ENCODE measurements around the gene SPRED1. TPM values are rescaled to one million over a fixed set of nuclear protein-coding genes. Genes with fewer than 3 reads are reported as not detected.
"Not testable (repeated sequence)": the region's sequence is repeated elsewhere in the genome, so short reads cannot be mapped to it uniquely, and the experiment has no call there.

Gene SPRED1
- total and polyA plus RNA-seq, 8 donors = 2.2 to 112 (median 11.1) TPM

GRCh38 chr15:38226608-38227266, 25.9 kb upstream of the SPRED1 start:
- 52 to 62% (median 57%) methylated on average over 4 of the region's 4 CpGs for WGBS, 5 donors
- DNase-seq = peak; percentile 52 to 83
- Histone ChIP-seq H3K4me1 (peaks cover 0 to 8% (median 6%) of the 10 kb centered on the region in 4 donors), H3K27ac (no peak overlapping the region), H3K36me3 (no peaks in the 10 kb centered on the region), H3K9me3 (no peaks in the 10 kb centered on the region), H3K27me3 (no peaks in the 10 kb centered on the region), H3K4me3 (no peak overlapping the region)
- TF ChIP-seq EP300 (IDR thresholded peaks at IDR 0.05) = no peak
- peak in 2 of 3 donors; percentile 12 to 62 for TF ChIP-seq POLR2AphosphoS5 (IDR thresholded peaks at IDR 0.05)
- intact Hi-C loops (cut with DNase I; ENCODE audit: low total_unique reads) = no loop called here

GRCh38 chr15:38227941-38228340, 24.7 kb upstream of the SPRED1 start:
- Histone ChIP-seq H3K4me3 (no peak overlapping the region), H3K9me3 (no peaks in the 10 kb centered on the region), H3K27me3 (no peaks in the 10 kb centered on the region), H3K4me1 (peaks cover 0 to 8% (median 6%) of the 10 kb centered on the region in 4 donors), H3K36me3 (no peaks in the 10 kb centered on the region), H3K27ac (no peak overlapping the region)
- TF ChIP-seq EP300 (IDR thresholded peaks at IDR 0.05) (no peak), POLR2A (IDR thresholded peaks at IDR 0.05) (no peak), CTCF (IDR thresholded peaks at IDR 0.05) (no peak), POLR2AphosphoS5 (IDR thresholded peaks at IDR 0.05) (no peak)
- intact Hi-C loops (cut with DNase I; ENCODE audit: low total_unique reads) = no loop called here
- no peak for DNase-seq

GRCh38 chr15:38228618-38229017, 24.0 kb upstream of the SPRED1 start:
- Histone ChIP-seq H3K36me3 (no peaks in the 10 kb centered on the region), H3K9me3 (no peaks in the 10 kb centered on the region), H3K4me3 (no peak overlapping the region), H3K27me3 (no peaks in the 10 kb centered on the region), H3K27ac (no peak overlapping the region), H3K4me1 (peaks cover 0 to 8% (median 3%) of the 10 kb centered on the region in 4 donors)
- 77 to 92% (median 88%) methylated on average over 1 of the region's 1 CpG for WGBS, 5 donors
- no peak for DNase-seq
- TF ChIP-seq CTCF (IDR thresholded peaks at IDR 0.05) = no peak
- TF ChIP-seq POLR2AphosphoS5 (IDR thresholded peaks at IDR 0.05) = no peak
- TF ChIP-seq EP300 (IDR thresholded peaks at IDR 0.05) = no peak
- TF ChIP-seq POLR2A (IDR thresholded peaks at IDR 0.05) = no peak
- intact Hi-C loops (cut with DNase I; ENCODE audit: low total_unique reads) = no loop called here

- DNase-seq = no peak
- 72 to 88% (median 77%) methylated on average over 3 of the region's 3 CpGs for WGBS, 5 donors
- TF ChIP-seq POLR2AphosphoS5 (IDR thresholded peaks at IDR 0.05) = no peak
- TF ChIP-seq CTCF (IDR thresholded peaks at IDR 0.05) = no peak
- TF ChIP-seq POLR2A (IDR thresholded peaks at IDR 0.05) = no peak
- no peak for TF ChIP-seq EP300 (IDR thresholded peaks at IDR 0.05)
- Histone ChIP-seq H3K4me1 (peaks cover 0 to 8% (median 3%) of the 10 kb centered on the region in 4 donors), H3K4me3 (no peak overlapping the region), H3K27ac (no peak overlapping the region), H3K36me3 (no peaks in the 10 kb centered on the region), H3K9me3 (no peaks in the 10 kb centered on the region), H3K27me3 (no peaks in the 10 kb centered on the region)
- intact Hi-C loops (cut with DNase I; ENCODE audit: low total_unique reads) = no loop called here
Measured at GRCh38 chr15:38229705-38230310, 22.8 kb upstream of the SPRED1 start.

- 91 to 94% (median 93%) methylated on average over 5 of the region's 5 CpGs for WGBS, 5 donors
- TF ChIP-seq CTCF (IDR thresholded peaks at IDR 0.05) (no peak), POLR2AphosphoS5 (IDR thresholded peaks at IDR 0.05) (no peak), EP300 (IDR thresholded peaks at IDR 0.05) (no peak), POLR2A (IDR thresholded peaks at IDR 0.05) (no peak)
- intact Hi-C loops (cut with DNase I; ENCODE audit: low total_unique reads) = no loop called here
Measured at GRCh38 chr15:38231436-38231835, 21.2 kb upstream of the SPRED1 start.

GRCh38 chr15:38237021-38237420, 15.6 kb upstream of the SPRED1 start:
- H3K4me3 ChIP-seq; H3K27me3 ChIP-seq; intact Hi-C loops (cut with DNase I; ENCODE audit: low total_unique reads); H3K4me1 ChIP-seq; H3K36me3 ChIP-seq; DNase-seq; H3K9me3 ChIP-seq; H3K27ac ChIP-seq: not testable (repeated sequence)
- 95 to 98% (median 97%) methylated on average over 9 of the region's 9 CpGs for WGBS, 5 donors

More at GRCh38 chr15:38231436-38231835, 21.2 kb upstream of the SPRED1 start:
- Histone ChIP-seq H3K36me3 (no peaks in the 10 kb centered on the region), H3K9me3 (no peaks in the 10 kb centered on the region), H3K27me3 (no peaks in the 10 kb centered on the region), H3K4me3 (no peak overlapping the region), H3K4me1 (peaks cover 0 to 8% (median 3%) of the 10 kb centered on the region in 4 donors), H3K27ac (no peak overlapping the region)
- DNase-seq = no peak
